ENCODE data around the gene AGPS.
"Not testable (repeated sequence)": the region's sequence is repeated elsewhere in the genome, so short reads cannot be mapped to it uniquely, and the experiment has no call there.

Gene AGPS

GRCh38 chr2:177467646-177468045, 75.1 kb downstream of the AGPS start:
- no peak for DNase-seq (ENCODE audit: low read depth, low spot score)

GRCh38 chr2:177471990-177472389, 79.4 kb downstream of the AGPS start:
- no peak for DNase-seq (ENCODE audit: low read depth, low spot score)

DNA sequence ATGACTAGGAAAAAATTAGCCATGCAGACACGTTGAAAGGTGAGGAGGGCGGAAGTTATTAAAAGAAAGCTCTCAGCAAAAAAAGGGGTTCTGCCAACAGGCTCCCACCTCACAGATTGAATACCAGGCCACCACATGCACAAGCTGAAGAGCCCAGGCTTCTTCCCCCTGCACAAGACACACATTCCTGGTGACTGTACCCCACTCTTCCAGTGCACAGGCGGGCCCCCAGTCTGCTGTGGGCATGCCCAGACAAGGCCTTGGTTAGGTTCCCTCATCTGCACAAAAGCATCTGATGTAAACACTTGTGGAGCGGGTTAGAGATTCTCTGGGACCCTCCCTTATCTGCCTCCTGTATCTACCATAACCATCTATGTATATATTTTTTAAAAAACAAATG, 81.7 kb downstream of the AGPS start:
- DNase-seq (ENCODE audit: low read depth, low spot score), result no peak

DNA sequence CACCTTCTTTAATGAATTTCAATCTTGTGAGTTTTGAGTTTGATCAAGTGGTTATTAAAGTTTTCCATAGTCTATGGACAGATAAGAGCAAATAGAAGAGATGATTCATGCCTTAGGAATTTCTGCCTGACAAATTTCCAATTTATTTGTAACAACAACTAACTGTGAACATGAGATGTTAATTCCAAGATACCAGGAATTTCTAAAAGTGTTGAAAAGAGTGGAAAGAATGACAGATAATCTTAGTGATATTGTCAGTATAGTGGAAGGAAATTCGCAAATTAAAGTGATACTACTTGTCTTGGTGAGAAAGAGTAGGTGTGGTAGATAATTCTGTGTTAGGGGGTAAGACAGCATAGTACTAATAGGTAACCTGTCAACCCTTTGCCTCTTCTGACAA, 82.4 kb downstream of the AGPS start:
- no peak for DNase-seq (ENCODE audit: low read depth, low spot score)

- DNase-seq (ENCODE audit: low read depth, low spot score), result no peak
Observed at GRCh38 chr2:177476897-177477296, 84.3 kb downstream of the AGPS start.

DNA sequence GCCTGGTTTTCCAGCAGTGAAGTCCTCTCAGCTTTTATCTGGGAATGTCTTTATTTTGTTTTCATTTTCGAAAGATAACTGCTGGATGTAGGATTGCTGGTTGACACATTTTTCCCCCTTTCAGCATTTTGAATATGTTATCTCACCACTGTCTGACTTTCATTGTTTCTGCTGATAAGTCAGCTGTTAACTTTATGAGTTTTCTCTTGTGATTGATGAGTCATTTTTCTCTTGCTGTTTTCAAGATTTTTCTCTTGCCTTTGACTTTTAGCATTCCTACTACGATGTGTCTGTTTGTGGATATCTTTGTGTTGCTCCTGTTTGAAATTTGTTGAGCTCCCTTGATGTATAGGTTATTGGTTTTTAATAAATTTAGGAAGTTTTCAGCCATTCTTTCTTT, 85.5 kb downstream of the AGPS start:
- no peak for DNase-seq (ENCODE audit: low read depth, low spot score)

DNA sequence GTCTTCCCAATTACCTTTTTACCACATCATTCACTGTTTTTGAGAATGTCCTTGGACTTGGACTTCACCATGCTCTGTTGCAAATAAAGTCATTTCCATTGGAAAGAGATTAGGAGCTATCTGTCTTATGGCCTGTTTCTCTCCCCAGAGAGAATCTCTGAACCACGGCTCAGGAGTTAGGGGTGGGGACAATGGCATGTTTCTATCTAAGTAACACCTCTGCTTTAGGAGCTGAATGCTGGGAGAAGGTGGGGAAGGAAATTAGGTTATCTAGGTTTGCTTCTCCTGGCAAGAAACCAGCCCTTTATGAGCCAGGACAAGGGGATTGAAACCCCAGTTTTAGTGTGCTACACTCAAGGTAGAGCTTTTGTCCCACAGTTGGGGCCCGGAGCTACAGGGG, 86.3 kb downstream of the AGPS start:
- no peak for DNase-seq (ENCODE audit: low read depth, low spot score)

GRCh38 chr2:177482195-177482594, 89.6 kb downstream of the AGPS start:
- no peak for DNase-seq (ENCODE audit: low read depth, low spot score)

- DNase-seq (ENCODE audit: low read depth, low spot score), result no peak
Observed at GRCh38 chr2:177483531-177483930, 91.0 kb downstream of the AGPS start.

DNA sequence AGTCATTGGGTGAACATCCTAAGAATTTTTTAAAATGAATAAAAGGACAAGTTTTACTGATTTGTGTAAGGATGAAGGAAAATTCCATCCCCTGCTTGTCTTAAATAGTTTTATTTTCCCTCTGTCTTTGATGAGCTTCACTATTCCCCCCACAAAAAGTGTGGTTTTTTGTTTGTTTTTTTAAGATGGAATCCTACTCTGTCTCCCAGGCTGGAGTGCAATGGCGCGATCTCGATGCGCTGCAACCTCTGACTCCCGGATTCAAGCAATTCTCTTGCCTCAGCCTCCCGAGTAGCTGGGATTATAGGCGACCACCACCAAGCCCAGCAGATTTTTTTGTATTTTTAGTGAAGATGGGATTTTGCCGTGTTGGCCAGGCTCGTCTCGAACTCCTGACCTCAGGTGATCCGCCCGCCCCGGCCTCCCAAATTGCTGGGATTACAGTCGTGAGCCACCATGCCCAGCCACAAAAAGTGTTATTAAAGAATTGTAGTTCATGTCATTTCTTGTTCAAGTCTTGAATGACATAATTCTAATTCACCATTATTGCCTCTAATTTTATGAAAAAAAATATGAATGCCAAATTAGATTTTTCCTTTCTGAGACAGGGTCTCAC, 91.7 kb downstream of the AGPS start:
- no peak for DNase-seq (ENCODE audit: low read depth, low spot score)

DNA sequence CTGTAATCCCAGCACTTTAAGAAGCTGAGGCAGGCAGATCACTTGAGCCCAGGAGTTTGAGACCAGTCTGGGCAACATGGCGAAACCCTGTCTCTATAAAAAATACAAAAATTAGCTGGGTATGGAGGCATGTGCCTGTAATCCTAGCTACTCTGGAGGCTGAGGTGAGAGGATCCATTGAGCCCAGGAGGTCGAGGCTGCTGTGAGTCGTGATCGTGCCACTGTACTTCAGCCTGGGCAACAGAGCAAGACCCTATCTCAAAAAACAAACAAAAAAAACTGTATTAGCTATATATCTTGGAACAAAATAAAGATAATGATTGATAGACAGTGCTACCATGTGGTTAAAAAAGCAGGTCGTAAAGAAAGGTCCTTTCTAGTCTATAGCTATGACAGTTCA, 93.1 kb downstream of the AGPS start:
- not testable (repeated sequence) for DNase-seq (ENCODE audit: low read depth, low spot score)

- no peak for DNase-seq (ENCODE audit: low read depth, low spot score)
Observed at GRCh38 chr2:177489719-177490301, 97.2 kb downstream of the AGPS start.

DNA sequence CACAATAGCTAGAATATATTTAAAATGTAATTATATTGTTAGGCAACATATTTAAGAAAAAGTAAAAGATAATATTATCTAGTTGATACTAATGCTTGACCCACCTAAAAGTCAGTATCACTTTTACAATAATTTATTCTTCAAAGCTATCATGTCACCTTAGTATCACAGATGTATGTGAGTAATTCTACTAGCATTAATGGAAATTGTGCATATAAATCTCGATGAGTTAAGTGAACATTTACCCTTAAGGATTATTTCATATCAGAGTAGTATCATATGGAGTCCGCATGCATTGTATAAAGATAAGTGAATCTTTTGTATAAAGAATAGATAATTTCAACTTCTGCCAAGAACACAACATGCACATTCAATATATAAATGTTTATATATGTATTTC, 103.4 kb downstream of the AGPS start:
- no peak for DNase-seq (ENCODE audit: low read depth, low spot score)

DNA sequence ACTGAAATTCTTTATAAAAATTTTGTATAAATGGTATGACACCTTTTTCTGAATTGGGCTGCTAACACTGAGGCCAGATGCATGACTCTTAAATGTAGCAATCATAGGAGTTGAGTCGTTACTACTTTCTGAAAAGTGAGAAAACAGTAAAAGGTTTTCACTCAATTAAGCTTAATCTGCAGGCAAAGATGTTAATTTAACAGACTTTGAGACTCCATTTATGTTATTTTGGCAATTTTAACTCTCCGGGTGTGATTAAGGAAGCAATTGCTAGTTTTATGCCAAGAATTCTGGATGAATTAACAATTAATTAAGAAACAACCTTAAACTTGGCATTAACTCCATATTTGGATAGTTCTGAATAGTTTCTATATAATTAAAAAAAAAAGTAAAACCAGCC, 104.3 kb downstream of the AGPS start:
- DNase-seq (ENCODE audit: low read depth, low spot score), result no peak

DNA sequence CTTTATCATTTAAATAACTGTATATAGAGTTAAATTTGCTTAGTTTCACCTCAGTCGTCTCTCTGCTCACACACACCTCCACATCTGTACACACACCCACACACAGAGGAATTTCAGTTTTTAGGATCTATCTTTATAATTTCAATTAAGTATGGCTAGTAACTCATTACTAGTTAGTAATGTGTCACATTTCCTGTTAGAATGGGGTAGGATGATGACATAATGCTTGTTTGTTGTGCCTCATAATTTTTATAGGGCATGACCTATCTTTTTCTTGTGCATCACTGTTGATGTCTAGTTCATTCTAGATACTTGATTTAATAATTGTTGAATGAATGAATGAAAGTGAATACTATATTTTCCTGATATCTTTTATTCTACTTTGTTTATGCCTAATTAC, 108.6 kb downstream of the AGPS start:
- DNase-seq (ENCODE audit: low read depth, low spot score), result no peak

GRCh38 chr2:177506505-177506904, 113.9 kb downstream of the AGPS start:
- DNase-seq (ENCODE audit: low read depth, low spot score), result no peak

- DNase-seq (ENCODE audit: low read depth, low spot score), result no peak
Observed at GRCh38 chr2:177506998-177507397, 114.4 kb downstream of the AGPS start.

DNA sequence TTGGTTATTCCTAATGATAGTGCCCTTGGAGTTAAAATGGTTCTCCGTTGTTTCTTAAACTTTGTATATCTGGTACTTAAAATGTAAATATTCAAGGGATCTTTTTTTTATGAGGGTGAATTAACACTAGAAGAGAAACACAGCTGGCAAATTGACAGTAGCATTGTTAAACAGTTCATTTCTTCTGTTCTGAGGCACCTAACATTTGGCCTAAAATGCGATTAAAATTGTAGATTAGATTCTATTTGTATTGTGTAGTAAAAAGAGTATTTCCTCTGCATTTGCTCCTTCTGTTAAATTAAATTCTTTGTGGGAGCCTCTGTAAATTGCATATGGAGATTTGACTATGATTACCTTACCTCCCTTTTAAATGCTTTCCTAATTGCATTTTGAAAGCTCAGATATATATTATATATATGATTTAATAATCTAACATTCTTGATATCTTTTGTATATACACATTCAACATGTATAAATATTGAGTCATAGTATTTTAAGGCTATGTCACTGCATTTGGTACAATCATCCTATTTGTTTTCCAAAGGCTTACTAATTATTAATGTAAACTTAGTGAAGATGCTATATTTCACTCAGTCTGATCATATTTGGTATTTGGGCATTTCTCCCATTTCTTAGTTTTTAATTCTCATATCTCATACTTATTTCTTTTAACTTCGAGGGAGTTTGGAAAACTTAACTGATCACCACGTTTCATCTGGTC, 124.4 kb downstream of the AGPS start:
- no peak for DNase-seq (ENCODE audit: low read depth, low spot score)

DNA sequence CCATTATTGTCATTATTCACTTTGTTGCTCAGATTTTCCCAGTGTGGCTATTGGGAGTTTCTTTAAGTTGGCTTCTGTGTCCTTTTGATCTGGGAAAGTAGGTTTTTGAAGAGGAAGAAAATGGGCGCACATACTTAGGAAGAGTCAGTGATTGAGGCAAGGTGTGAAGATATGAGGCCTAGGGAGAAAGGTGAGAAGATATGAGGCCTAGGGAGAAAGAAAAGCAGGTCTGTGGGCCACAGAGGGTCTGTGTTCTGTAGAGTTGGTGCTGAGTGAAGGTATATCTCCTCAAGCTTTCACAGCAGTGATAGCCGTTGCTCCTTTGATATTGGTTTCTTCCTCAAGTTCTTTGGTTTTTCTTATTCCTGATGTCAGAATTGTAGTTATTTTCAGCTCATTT, 126.2 kb downstream of the AGPS start:
- DNase-seq (ENCODE audit: low read depth, low spot score), result no peak

GRCh38 chr2:177519534-177520115, 127.1 kb downstream of the AGPS start:
- no peak for DNase-seq (ENCODE audit: low read depth, low spot score)

DNA sequence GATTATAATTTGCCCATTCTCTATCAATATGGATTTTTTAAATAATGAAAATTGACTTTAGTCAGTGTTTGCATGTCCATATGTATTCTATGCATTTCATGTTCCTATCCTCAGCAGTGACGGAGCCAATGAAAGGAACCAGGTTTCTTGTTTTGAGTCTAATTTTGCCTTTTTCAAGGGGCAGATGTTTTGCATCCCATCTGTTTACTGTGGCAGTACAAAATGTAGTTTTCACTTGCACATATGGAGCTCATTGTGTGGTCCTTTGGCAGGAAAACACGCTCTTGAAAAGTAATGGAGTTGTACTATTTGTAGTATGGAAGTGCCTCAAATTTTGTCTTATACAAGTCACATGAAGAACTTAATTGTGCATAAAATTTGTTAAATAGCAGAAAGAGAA, 127.8 kb downstream of the AGPS start:
- DNase-seq (ENCODE audit: low read depth, low spot score), result no peak

- no peak for DNase-seq (ENCODE audit: low read depth, low spot score)
Observed at GRCh38 chr2:177523781-177524180, 131.2 kb downstream of the AGPS start.

DNA sequence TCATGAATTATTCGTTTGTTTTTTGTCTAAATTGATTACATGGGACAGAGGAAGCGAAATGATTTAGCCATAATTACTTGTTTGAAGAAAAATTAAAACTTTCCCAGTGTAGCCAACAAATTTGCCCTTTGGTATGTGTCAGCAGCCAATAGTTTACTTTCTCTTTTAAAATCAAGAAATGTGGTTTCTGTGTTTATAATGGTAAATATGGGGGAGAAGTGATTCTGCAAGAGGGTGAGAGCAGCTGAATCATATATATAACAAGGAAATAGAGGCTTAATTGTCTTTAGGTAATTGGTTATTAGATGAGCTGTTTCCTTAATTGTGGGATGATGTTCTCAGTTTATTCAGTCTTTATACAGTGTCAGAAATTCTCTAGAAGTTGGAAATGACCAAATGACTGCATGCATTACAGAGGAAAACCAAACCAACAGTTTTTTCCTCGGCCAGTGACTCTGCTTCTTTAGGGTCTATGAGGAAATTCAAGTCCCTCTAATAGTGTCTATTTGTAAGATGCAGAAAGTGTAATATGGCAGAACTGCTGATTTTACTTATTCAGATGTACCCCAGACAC, 132.9 kb downstream of the AGPS start:
- no peak for DNase-seq (ENCODE audit: low read depth, low spot score)

Data from brain pericyte (primary cell).